Measurements from ENCODE around the gene DDX19B. TPM values are rescaled to one million over a fixed set of nuclear protein-coding genes. Genes with fewer than 3 reads are reported as not detected.
"Not testable (repeated sequence)": the region's sequence is repeated elsewhere in the genome, so short reads cannot be mapped to it uniquely, and the experiment has no call there.

The DDX19B gene
- total RNA-seq, 2 donors from 2014 or later = 27.3 to 28.2 TPM

- DNase-seq (no peak), ATAC-seq (no peak)
- intact Hi-C loops (cut with DNase I, micrococcal nuclease) = no loop called here
These were observed 38.8 kb downstream of the DDX19B start for GRCh38 chr16:70337814-70338213.

- DNase-seq (no peak), ATAC-seq (no peak)
- intact Hi-C loops (cut with DNase I, micrococcal nuclease) = no loop called here
These were observed 42.6 kb downstream of the DDX19B start for GRCh38 chr16:70341600-70341999.

GRCh38 chr16:70342016-70342415 lies 43.0 kb downstream of the DDX19B start:
- intact Hi-C loops (cut with DNase I, micrococcal nuclease) = no loop called here
- DNase-seq (no peak), ATAC-seq (no peak)

- intact Hi-C loops (cut with DNase I, micrococcal nuclease) = no loop called here
- DNase-seq = no peak
- ATAC-seq = no peak
These were observed 46.9 kb downstream of the DDX19B start for GRCh38 chr16:70345840-70346239.

GRCh38 chr16:70348991-70349390 lies 50.0 kb downstream of the DDX19B start:
- DNase-seq (no peak), ATAC-seq (no peak)
- intact Hi-C loops (cut with DNase I, micrococcal nuclease) = no loop called here

- intact Hi-C loops (cut with DNase I, micrococcal nuclease) = no loop called here
- no peak for DNase-seq
- ATAC-seq = no peak
These were observed 50.8 kb downstream of the DDX19B start for GRCh38 chr16:70349783-70350182.

GRCh38 chr16:70359552-70359951 lies 60.6 kb downstream of the DDX19B start:
- DNase-seq (no peak), ATAC-seq (no peak)
- intact Hi-C loops (cut with DNase I, micrococcal nuclease) = no loop called here

- DNase-seq = no peak
- ATAC-seq = no peak
- intact Hi-C loops (cut with DNase I, micrococcal nuclease) = loop anchor here in 1 of 2 donors (10.0 kb wide), 1 partner anchor 290 kb away; no protein-coding TSS in a partner anchor
These were observed 65.4 kb downstream of the DDX19B start for GRCh38 chr16:70364399-70364798.

GRCh38 chr16:70370145-70370544 lies 71.2 kb downstream of the DDX19B start:
- peak; percentile 81 for ATAC-seq
- peak in 1 of 2 donors; percentile 48 for DNase-seq
- intact Hi-C loops (cut with DNase I, micrococcal nuclease) = not testable (repeated sequence)

GRCh38 chr16:70370924-70371323 lies 71.9 kb downstream of the DDX19B start:
- DNase-seq (no peak), ATAC-seq (no peak)
- intact Hi-C loops (cut with DNase I, micrococcal nuclease) = no loop called here

GRCh38 chr16:70372921-70373728 lies 74.1 kb downstream of the DDX19B start:
- ATAC-seq (no peak), DNase-seq (no peak)
- intact Hi-C loops (cut with DNase I, micrococcal nuclease) = no loop called here

GRCh38 chr16:70374213-70374612 lies 75.2 kb downstream of the DDX19B start:
- DNase-seq (no peak), ATAC-seq (no peak)
- intact Hi-C loops (cut with DNase I, micrococcal nuclease) = no loop called here

GRCh38 chr16:70375636-70376611 lies 76.9 kb downstream of the DDX19B start:
- ATAC-seq (no peak), DNase-seq (no peak)
- intact Hi-C loops (cut with DNase I, micrococcal nuclease) = no loop called here

GRCh38 chr16:70377782-70378181 lies 78.8 kb downstream of the DDX19B start:
- intact Hi-C loops (cut with DNase I, micrococcal nuclease) = no loop called here
- ATAC-seq = no peak

GRCh38 chr16:70378869-70379493 lies 80.0 kb downstream of the DDX19B start:
- ATAC-seq = no peak
- intact Hi-C loops (cut with DNase I, micrococcal nuclease) = no loop called here
- DNase-seq = no peak

More at GRCh38 chr16:70377782-70378181, 78.8 kb downstream of the DDX19B start:
- no peak for DNase-seq

- intact Hi-C loops (cut with DNase I, micrococcal nuclease) = no loop called here
- peak; percentile 41 to 61 for DNase-seq
- peak; percentile 33 for ATAC-seq
These were observed 81.4 kb downstream of the DDX19B start for GRCh38 chr16:70380248-70380918.

- ATAC-seq (peak; percentile 89), DNase-seq (peak; percentile 97 to 98)
- intact Hi-C loops (cut with DNase I, micrococcal nuclease) = no loop called here
These were observed 82.1 kb downstream of the DDX19B start for GRCh38 chr16:70380919-70381603.

All from left colon (tissue), 2 donors.